Hematopoietic multipotent progenitor cell treated with erythropoietin and hydrocortisone succinate and interleukin-3 and kit ligand, for 8 days (in vitro differentiated cells): ENCODE data around the gene CA9.

Experiments
- DNase-seq: peaks from one replicate; pipeline ENCODE4 v3.0.0-alpha.2; 2015

Gene CA9

DNA sequence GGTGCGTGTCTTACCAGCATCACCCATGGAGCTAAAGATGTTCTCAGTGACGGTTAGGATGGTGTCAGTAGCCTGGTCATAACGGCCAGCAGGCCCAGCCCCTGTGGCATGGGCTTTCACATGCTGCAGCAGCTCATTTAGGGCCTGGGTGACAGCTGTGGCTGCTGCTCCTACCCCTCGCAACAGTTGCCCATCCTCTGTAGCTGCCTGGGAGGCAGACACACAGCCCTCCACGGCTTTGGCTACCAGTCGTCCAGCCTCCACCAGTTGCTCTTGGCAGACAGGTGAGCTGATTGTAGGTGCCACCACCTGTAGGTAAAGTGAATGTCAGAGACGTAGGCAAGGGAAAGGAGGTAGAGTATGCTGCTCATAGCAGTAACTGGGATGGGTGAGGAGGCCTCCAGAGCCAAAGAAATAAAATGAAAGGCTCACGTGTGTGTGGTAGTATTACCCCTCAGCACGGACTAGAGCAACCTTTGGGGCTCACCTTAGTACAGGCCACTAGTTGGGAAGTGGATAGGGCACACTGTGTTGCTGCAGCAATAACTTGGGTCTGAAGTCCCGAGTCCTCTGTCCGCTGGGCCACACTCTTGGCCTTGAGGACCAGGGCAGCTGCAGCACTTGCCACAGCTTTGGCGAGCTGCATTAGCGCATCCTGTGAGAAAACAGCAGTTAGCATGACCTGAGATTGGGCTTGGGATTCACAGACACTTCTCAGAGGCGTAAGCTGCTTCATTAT, 43.6 kb downstream of the CA9 start:
- DNase-seq = no peak

DNA sequence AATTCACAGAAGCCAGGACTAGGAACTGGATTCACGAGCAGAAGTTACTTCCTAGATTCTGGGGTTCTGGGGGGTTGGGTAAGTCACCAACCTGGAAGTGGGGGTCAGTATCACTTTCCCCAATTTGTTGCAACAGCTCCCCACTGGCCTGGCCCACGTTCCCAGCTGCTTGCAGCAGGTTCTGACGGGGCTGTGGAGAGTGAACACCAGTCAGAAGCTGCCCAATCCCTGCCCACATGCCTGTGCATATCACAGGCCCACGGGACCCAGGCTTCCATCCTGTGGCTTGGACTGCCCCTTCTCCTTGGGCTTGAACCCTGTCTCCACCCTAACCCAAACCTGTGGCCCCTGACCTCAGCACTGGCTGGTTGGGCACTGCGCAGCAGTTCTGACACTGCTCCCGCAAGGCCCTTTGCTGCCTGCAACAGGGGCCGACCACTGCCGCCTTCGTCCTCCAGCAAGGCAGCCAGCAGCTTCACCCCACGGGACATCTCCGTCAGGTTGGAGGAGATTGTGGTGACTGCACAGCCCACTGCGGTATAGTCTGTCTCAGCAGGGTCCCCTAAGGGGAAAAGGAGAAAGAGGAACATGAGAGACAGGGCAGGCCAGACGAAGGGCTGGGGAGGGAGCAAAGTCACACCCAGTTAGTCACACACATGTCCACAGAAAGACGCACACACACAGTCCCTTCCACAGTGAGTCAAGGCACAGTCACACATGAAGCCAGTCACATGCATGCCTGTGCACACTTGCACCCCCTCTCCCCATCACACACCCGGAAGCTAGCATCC, 45.2 kb downstream of the CA9 start:
- DNase-seq = no peak

GRCh38 chr9:35719546-35719945, 45.8 kb downstream of the CA9 start:
- no peak for DNase-seq

GRCh38 chr9:35723426-35723825, 49.7 kb downstream of the CA9 start:
- no peak for DNase-seq

GRCh38 chr9:35723908-35724307, 50.2 kb downstream of the CA9 start:
- no peak for DNase-seq

DNA sequence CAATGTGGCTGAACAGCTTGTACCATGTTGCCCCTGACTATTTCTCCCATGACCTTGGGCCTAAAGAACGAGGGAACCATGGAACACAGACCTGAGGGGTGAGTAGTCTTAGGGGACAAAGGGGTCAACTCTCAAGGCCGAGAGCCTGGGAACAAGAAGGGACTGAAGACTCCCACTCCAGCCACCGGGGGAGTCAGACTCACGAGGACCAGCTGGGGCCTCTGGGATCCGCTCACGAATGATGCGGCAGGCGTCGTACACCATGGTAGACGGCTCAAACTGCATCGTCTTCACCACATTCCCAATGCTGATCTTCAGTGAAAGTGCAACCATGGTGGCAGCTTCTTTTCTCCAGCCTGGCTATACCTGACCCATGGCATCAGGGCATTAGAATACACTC, 51.6 kb downstream of the CA9 start:
- DNase-seq = no peak

DNA sequence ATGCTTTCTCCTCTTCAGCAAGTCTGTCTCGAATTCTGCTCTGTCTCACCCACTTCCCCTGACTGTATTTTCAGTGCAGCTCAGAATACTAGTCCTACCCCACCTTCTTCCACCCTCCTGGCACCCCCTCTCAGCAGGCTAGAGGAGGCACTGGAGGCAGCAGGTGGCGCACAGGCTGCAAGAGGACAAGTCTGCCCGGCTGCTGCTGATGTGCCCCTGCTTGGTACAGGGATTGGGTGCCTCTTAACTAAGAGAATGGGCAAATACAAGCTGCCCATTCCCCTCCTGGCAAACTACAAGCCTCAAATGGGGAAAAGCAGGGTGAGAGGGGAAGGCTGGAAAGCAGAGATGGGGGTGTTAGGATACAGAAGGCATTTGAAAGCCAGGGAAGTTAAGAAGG, 53.2 kb downstream of the CA9 start:
- peak; percentile 80 for DNase-seq

GRCh38 chr9:35727676-35728040, 53.9 kb downstream of the CA9 start:
- peak; percentile 69 for DNase-seq

GRCh38 chr9:35728041-35728971, 54.6 kb downstream of the CA9 start:
- peak; percentile 94 for DNase-seq

- no peak for DNase-seq
These were observed 55.4 kb downstream of the CA9 start for GRCh38 chr9:35729101-35729500.

DNA sequence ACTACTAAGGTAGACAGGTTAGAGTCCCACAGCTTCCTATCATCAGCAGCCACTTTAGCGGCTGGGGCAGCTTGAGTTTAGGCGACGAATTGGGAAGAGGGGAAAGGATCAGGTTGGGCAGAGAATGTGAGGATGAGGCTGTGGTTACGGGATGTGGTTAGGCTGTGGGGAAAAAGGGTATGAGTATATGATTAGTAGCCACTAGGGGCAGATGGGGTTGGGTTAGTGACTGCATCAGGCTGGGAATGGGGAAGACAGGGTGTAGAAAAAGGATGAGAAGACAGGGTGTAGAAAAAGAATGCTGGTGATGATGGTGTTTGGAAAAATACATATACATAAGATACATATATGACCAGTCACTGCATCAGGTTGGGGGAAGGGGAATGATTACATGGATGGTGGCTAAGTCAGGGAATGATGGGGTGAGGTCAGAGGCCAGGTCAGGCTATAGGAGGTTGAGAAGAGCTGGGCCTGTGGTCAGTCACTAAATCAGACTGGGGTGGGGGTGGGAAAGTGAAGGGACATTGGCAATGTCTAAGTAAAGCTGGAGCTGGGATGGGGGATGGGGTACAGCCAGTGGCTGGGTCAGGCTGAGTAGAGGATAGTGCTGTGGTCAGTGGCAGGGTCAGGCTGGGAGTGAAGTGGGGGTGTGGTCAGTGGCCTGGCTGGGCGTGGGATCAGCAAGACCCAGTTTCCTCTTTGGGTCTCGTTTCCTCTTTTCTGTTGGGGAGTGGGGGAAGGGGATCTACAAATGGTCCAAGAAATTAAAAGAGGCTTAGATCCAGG, 56.2 kb downstream of the CA9 start:
- peak; percentile 79 for DNase-seq

DNA sequence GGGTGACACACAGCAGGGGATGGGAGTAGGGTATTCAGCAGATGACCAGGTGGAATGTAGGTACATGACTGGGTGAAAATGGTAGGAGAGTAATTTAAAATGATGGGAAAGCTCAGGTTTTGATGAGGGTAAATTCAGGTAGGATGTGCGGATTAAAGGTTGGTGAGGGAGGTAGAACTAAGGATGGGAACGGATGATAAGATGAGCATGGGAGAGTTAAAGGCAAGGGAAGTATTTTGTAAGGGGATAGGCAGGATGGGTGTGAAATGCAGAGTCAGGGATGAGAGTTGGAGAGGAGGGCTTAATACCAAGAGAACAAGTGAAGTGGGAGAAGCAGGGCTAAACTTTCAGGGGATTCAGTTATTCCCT, 56.7 kb downstream of the CA9 start:
- DNase-seq = no peak
